HG03460 (cell line): ENCODE results near the gene SORBS1.

Experiments used
- ATAC-seq: cut with Tn5 transposase; IDR thresholded peaks from one replicate; pipeline ENCODE4 v1.9.1; 2021; ENCODE audit not compliant: unreplicated experiment

The SORBS1 gene

GRCh38 chr10:95517536-95518454, 43.4 kb downstream of the SORBS1 start:
- ATAC-seq, result no peak

DNA sequence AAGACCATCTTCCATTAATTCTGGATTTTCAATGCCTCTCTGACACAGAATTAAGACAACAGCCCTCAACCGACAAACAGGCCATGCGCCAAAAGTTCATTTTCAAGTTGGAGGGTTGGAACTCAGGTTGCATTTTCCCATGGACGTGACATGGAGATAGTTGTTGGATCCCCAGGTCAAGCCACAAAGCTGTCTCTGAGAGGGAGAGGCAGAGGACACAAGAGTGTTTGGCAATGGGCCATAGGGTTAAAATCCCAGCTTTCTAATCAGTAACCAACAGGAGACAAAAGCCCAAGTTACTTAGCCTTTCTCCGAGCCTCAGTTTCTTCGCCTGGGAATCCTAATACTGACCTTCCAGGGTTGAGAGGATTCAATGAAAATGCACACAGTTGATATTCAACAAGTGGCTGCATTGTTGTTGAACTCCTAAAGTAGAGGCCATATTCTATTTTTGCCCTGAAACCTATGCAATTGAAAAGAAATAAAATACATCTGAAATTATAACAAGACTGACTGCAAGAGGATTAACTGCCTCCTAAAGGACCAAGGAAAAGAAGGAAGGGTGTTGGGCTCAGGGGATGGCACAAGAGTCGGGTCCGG, 44.3 kb downstream of the SORBS1 start:
- no peak for ATAC-seq

DNA sequence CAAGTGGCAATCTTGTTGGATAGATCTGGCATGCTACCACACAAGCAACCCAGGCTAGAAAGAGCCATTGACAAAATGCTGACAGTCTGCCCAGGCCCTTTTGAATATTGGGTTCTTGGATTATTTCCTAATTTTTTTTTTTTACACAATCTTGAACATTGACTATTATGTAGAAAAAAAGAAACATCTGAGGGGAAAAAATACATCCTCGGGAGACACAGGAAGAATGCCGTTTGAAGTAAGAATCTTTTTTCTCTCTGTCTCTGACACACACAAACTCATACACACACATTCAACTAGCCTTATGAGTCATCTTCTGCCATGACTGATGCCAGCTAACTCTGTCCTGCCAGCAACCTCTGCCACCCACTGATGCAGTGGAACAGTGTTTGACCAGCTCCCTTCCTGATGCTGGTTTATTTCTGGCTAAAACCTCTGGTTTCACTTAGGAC, 47.2 kb downstream of the SORBS1 start:
- ATAC-seq, result no peak

DNA sequence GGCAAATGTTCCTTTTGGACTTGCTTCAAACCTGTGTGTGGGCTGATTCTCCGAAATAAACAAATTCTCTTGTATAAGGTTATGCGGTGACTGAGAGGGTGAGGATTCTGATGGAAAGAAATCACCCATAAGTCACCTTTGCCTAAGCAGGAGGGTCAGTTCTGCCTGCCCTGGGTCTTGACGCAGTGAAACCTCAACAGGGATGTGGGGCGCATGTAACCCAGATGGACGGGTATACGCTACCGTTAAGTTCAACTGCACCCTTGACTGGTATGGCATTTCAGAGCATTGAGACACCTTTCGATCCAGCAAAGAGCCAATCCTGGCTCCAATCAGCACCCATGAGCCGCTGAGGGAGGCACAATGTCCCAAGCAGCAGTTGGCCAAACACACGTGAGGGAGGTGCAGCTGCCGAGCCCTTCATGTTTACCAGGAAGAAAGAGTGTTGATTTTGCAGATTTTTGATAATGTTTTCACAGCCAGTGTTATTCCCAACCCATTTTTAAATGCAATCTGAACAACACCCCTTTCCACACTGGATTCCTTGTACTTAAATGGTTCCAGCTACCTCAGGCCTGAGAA, 48.1 kb downstream of the SORBS1 start:
- no peak for ATAC-seq

- no peak for ATAC-seq
Measured at GRCh38 chr10:95511314-95511713, 49.9 kb downstream of the SORBS1 start.

DNA sequence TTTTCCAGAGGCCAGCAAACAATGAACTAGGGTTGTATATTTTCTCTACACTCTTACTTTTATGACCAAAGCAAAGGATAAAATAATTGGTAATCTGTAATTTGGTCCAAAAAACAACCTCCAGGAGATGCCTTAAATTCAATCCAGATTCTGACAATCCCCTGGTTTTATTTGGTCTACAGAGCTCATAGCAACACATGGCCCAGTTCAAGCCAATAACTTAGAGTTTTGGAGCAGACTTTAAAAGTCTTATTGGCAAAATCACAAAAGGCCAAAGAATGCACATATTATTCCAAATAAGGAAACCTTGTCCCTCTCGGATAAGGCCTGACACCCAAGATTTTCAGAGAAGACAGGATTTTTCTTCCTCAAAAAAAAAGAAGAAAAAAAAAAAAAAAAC, 51.9 kb downstream of the SORBS1 start:
- ATAC-seq, result no peak

DNA sequence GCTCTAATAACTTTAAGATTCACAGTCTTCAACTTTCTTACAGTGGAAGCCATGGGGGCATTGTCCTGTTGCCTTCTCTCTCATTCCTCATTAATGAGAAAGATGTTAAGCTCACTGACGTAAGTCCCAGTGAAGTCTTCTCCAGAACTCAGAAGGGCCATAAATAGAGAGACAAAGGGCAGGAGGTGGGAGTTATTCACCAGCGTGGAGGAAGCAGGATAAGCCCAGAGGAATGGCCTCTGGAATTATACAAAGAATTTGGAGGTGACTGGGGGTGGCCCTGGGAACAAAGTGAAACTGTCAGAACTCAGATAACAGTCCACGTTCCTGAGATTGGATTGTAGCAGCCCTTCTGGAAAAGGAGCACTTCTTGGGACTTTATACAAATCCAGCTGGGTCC, 52.4 kb downstream of the SORBS1 start:
- no peak for ATAC-seq

- ATAC-seq, result no peak
Measured at GRCh38 chr10:95506056-95506737, 55.0 kb downstream of the SORBS1 start.

DNA sequence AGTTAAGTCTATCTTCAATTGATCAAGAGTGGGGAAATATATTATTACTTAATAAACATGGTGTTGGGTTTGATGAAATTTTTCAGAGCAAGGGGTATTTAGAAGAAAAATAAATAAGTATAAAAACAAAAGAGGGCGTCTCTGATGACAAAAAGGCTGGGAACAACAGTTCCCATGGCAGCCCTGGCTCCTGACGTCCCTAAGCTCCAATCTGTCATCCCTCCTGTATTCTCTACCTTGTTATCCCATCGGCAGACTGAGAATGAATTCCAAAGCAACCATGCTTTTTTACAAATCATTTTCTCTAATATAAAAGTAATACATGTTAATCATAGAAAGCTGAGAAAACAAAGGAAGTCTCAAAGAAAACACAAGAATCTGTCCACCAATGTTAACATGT, 55.5 kb downstream of the SORBS1 start:
- no peak for ATAC-seq

DNA sequence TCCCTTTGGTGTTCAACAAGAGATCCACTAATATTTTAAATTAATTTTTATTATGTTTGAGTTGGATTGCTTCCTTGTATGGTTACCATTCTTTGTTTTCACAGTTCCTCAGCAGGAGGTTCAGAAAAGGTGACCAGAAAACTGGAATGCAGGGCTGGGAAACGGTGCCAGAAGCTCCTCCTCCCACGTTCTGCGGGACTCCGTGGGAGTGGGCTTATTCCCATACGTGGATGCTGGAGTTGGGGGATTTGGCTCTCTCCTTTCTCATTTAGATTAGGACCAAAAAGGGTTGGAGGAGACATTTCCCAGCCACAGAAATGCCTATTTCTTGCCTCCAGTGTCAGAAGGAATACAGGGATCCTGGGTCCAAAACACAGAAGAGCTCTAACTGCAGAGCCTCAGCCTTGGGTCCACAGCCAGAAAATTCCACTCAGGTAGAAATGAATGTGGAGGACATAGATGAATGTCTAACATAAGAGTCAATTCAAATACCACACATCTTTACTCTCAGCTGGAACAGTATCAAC, 56.0 kb downstream of the SORBS1 start:
- ATAC-seq, result no peak

GRCh38 chr10:95504246-95504691, 56.9 kb downstream of the SORBS1 start:
- no peak for ATAC-seq

DNA sequence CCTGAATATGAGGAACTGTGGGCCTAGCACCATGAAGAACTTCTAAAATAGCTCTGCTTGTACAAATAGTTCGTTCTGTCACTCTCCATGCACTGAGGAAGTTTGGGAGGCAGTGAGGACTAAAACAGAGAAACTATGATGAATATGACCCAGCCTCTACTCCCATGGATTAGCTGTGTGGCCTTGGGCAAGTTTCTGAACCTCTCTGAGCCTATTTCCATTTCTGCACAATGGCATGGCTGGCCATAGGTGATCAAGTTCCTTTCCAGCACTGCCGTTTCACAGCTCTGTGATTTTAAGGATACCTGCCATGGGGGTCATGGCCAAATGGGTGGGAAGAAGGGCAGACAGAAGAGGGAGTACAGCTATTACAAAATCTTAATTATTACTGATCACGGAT, 57.6 kb downstream of the SORBS1 start:
- no peak for ATAC-seq

GRCh38 chr10:95503001-95503400, 58.2 kb downstream of the SORBS1 start:
- ATAC-seq, result no peak

- no peak for ATAC-seq
Measured at GRCh38 chr10:95502377-95502776, 58.8 kb downstream of the SORBS1 start.

DNA sequence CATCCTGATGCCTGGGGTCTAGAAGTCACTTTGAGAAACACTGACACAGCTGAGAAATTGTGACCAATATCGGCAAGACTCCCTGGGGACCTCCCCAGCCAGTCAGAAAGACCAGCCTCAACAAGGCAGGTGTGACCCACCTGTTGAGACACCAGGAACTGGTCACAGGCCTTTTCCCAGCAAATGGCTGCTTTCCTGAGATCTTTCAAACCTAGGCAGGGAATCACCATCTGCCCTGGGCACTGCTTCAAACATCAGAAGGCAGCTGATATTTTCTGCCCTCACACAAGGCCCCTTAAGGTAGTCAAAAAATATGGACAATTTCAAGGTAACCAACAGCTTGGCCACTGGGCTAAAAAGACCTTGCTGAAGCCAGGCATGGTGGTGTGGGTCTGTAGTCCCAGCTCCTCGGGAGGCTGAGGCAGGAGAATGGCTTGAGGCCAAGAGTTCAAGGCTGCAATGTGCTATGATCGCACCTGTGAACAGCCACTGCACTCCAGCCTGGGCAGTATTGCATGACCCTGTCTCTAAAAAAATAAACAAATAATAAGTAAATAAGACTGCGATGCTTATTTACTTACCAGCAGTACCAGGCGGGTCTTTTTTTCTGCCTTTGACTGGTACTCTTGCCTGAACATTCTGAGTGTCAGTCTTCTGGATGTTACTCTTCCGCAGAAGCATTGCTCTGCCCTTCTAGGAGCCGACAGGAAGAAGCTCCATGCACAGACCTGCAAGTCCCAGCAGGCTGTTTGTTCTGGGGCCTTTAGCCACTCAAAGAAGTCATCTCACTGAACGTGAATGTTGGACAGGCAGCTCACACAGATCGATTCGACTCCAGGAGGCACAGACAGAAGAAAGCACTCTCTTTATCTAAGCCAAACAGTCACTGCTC, 59.7 kb downstream of the SORBS1 start:
- no peak for ATAC-seq

GRCh38 chr10:95500649-95501048, 60.5 kb downstream of the SORBS1 start:
- ATAC-seq, result no peak

GRCh38 chr10:95500097-95500496, 61.1 kb downstream of the SORBS1 start:
- no peak for ATAC-seq

DNA sequence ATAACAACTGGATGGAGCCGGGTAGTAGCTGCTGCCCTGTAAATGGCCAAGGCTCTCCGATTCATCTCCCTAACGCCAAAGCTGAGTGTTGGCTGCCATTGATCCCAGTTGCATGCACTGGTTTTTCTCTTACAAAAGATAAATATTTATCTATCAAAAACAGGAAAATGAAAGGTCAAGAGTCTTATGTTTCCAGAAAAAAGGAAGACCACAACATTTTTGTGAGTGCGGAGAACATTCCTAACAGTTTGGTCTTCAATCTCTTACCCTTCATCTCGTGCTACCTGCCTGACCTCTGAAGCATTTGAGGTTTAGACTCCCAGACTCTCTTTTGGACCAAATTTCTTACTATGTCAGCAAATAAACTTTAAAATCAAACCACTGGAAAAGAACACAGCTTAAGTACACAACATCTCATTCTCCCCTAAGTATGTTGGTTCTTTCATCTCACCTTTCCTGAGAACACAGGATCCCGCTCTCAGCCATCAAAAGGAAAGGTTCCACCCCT, 61.6 kb downstream of the SORBS1 start:
- no peak for ATAC-seq

DNA sequence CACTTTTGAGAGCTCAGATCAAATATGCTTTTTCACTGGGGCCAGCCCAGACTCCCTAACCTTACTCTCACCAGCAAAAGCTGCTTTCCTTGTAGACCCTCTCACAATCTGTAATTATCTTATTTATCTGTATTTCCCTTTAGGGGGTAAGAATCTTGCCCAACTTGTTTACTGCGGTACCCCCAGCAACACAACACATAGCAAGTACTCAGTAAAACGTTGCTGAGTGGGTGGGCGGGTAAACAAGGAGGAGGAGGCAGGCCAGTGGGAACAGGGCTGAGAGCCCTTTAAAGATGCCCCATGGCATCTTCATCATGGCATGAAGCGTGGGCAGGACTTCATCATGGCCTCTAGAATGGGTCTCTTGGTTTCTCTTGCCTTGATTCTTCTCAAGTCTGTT, 64.2 kb downstream of the SORBS1 start:
- ATAC-seq, result no peak
